Measurements from ENCODE around the gene SLC12A9. TPM values are rescaled to one million over a fixed set of nuclear protein-coding genes. Genes with fewer than 3 reads are reported as not detected.

SLC12A9 gene
- total RNA-seq, 4 donors from 2014 or later: 11.2 to 32.9 (median 20.2) TPM

DNA sequence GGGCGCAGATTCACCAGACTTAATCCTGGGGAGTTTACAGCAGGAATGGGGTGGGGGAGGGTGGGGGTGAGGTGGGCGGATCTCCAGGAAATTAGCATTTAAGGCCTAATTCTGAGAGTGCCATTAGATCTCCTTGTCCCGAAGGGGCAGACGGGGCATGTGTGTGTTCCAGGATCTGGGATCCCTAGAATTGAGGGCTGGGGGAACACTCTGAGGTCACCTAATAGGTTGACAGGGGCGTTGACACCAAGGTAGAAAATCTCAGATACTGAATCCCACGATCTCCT, 15.8 kb upstream of the SLC12A9 start:
- no CpG with 5 or more reads among the region's 6 CpGs for WGBS, 2 donors (ENCODE audit: low coverage in 1 of 2)
- no peaks in the 10 kb centered on the region for H3K36me3 ChIP-seq
- H3K27me3 ChIP-seq: no peaks in the 10 kb centered on the region
- H3K27ac ChIP-seq: peak overlapping the region; percentile 51 to 90 (median 84)
- H3K4me1 ChIP-seq: peaks cover 0 to 20% (median 6%) of the 10 kb centered on the region in 3 donors
- H3K4me3 ChIP-seq: peak overlapping the region; percentile 32 to 45
- no peak for ATAC-seq
- H3K9me3 ChIP-seq: no peaks in the 10 kb centered on the region
- no peak for TF ChIP-seq POLR2AphosphoS5 (IDR thresholded peaks at IDR 0.05)
- no peak for TF ChIP-seq POLR2A (IDR thresholded peaks at IDR 0.05)
- TF ChIP-seq, protein P1, sequence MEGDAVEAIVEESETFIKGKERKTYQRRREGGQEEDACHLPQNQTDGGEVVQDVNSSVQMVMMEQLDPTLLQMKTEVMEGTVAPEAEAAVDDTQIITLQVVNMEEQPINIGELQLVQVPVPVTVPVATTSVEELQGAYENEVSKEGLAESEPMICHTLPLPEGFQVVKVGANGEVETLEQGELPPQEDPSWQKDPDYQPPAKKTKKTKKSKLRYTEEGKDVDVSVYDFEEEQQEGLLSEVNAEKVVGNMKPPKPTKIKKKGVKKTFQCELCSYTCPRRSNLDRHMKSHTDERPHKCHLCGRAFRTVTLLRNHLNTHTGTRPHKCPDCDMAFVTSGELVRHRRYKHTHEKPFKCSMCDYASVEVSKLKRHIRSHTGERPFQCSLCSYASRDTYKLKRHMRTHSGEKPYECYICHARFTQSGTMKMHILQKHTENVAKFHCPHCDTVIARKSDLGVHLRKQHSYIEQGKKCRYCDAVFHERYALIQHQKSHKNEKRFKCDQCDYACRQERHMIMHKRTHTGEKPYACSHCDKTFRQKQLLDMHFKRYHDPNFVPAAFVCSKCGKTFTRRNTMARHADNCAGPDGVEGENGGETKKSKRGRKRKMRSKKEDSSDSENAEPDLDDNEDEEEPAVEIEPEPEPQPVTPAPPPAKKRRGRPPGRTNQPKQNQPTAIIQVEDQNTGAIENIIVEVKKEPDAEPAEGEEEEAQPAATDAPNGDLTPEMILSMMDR (IDR thresholded peaks at IDR 0.05): no peak
- no peak for TF ChIP-seq EP300 (IDR thresholded peaks at IDR 0.05)

DNA sequence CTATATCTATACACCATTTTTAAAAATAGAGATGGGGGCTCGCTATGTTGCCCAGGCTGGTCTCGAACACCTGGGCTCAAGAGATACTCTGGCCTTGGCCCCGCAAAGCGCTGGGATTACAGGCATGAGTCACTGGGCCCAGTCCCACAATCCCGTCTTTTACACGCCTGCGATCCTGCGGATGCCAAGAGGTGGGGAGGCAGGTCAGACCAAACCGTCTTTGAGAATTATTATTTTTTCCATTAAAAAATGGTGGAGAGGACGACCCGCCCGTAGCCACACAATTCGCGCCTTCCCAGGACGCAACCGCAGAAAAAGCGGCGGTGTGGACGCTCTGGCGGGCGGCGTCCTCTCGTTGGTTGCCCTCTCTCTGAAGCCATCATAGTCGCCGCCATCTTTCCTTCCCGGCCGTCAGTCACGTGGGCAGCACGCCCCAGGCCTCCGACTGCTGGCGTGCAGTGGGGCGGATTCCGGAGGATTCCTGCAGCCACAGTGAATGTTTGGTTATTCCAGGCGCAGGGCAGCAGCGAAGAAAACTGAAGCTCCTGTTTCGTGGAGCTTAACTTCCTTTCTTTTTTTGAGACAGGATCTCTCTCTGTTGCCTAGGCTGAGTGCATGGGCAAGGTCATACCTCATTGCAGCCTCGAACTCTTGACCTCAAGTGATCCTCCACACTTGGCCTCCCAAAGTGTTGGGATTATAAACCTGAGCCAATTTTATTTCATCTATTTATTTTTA, 15.2 kb upstream of the SLC12A9 start:
- peak overlapping the region; percentile 51 to 90 (median 84) for H3K27ac ChIP-seq
- no peaks in the 10 kb centered on the region for H3K9me3 ChIP-seq
- TF ChIP-seq, protein P1 (IDR thresholded peaks at IDR 0.05): peak in 2 of 4 experiments; percentile 6 to 36
- TF ChIP-seq POLR2A (IDR thresholded peaks at IDR 0.05): peak in 1 of 2 donors; percentile 23
- no peak for TF ChIP-seq EP300 (IDR thresholded peaks at IDR 0.05)
- TF ChIP-seq POLR2AphosphoS5 (IDR thresholded peaks at IDR 0.05): peak; percentile 81
- H3K4me1 ChIP-seq: peaks cover 0 to 20% (median 6%) of the 10 kb centered on the region in 3 donors
- no peaks in the 10 kb centered on the region for H3K36me3 ChIP-seq
- ATAC-seq: peak; percentile 96
- no peaks in the 10 kb centered on the region for H3K27me3 ChIP-seq
- peak overlapping the region; percentile 32 to 45 for H3K4me3 ChIP-seq
- WGBS, 2 donors (ENCODE audit: low coverage in 1 of 2): 10 to 11% methylated on average over 3 to 4 of the region's 37 CpGs

DNA sequence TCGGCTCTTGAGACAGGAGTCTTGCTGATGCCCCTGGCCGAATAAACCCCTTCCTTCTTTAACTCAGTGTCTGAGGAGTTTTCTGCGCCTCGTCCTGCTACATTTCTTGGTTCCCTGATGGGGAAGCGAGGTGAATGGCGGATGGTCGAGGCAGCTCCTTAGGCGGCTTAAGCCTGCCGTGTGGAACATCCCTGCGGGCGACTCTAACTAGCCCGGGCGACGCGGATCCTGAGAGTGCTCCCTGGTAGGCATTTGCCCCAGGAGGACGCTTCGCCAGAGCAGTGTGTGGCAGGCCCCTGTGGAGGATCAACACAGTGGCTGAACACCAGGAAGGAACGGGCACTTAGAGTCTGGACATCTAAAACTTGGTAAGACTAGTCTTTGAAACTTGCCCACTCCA, 13.2 kb upstream of the SLC12A9 start:
- TF ChIP-seq POLR2A (IDR thresholded peaks at IDR 0.05) (no peak), POLR2AphosphoS5 (IDR thresholded peaks at IDR 0.05) (no peak), EP300 (IDR thresholded peaks at IDR 0.05) (no peak)
- TF ChIP-seq, protein P1 (IDR thresholded peaks at IDR 0.05): no peak
- 95 to 96% methylated on average over 8 to 10 of the region's 18 CpGs for WGBS, 2 donors (ENCODE audit: low coverage in 1 of 2)
- Histone ChIP-seq H3K27ac (no peak overlapping the region), H3K27me3 (no peaks in the 10 kb centered on the region), H3K36me3 (no peaks in the 10 kb centered on the region), H3K9me3 (no peaks in the 10 kb centered on the region), H3K4me1 (peaks cover 0 to 20% (median 6%) of the 10 kb centered on the region in 3 donors), H3K4me3 (no peak overlapping the region)
- ATAC-seq: no peak

DNA sequence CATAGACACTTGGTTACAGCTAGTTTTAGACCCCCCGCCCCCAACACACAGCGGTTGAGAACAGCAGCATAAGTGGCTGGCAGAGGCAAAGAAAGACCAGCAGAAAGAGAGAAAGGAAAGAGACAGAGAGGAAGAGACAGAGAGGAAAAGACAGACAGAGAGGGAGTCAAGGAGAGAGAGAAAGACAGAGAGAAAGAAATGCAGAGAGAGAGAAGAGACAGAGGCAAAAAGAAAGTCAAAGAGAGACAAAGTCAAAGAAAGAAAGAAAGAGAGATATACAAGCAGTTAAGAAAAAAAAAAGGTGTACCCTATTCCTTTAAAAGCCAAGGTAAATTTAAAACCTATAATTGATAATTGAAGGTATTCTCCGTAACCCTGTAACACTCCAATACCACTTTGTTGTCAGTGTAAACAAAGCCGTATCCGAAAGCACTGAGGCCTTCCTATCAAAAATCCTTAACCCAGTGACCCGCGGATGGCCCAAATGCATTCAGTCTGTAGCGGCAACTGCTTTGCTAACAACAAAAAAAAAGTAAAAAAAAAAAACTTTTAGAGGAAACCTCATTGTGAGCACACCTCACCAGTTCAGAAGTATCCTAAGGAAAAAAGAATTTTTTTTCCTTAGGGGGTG, 11.9 kb upstream of the SLC12A9 start:
- ATAC-seq: no peak
- WGBS, 2 donors (ENCODE audit: low coverage in 1 of 2): 50 to 66% methylated on average over 7 to 8 of the region's 8 CpGs
- H3K36me3 ChIP-seq: no peaks in the 10 kb centered on the region
- H3K4me3 ChIP-seq: no peak overlapping the region
- H3K4me1 ChIP-seq: peaks cover 0 to 20% (median 6%) of the 10 kb centered on the region in 3 donors
- no peaks in the 10 kb centered on the region for H3K27me3 ChIP-seq
- no peak overlapping the region for H3K27ac ChIP-seq
- TF ChIP-seq POLR2A (IDR thresholded peaks at IDR 0.05) (no peak), POLR2AphosphoS5 (IDR thresholded peaks at IDR 0.05) (no peak), EP300 (IDR thresholded peaks at IDR 0.05) (no peak)
- TF ChIP-seq, protein P1 (IDR thresholded peaks at IDR 0.05): no peak
- no peaks in the 10 kb centered on the region for H3K9me3 ChIP-seq

DNA sequence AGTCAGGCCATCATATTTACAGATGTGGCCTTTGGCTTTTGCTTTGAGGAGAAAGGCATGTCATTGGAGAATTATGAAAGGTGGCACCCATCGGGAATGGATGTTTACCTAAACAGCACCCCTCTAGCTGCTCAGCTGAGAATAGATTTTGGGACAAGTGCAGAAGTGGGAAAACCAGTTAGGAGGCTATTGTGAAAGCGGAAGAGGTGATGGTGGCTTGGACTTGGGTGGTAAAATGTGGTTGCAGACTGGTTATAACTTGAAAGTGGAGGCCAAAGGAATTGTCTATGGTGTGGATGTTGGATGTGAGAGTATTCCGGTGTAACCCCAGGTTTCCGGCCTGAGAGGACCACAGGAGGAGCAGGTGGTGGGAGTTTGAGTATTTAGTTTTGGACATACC, 5.2 kb upstream of the SLC12A9 start:
- no peaks in the 10 kb centered on the region for H3K36me3 ChIP-seq
- no peaks in the 10 kb centered on the region for H3K9me3 ChIP-seq
- WGBS, 2 donors (ENCODE audit: low coverage in 1 of 2): 94 to 97% methylated on average over 3 to 4 of the region's 4 CpGs
- TF ChIP-seq EP300 (IDR thresholded peaks at IDR 0.05): no peak
- TF ChIP-seq, protein P1 (IDR thresholded peaks at IDR 0.05): no peak
- no peak for TF ChIP-seq POLR2AphosphoS5 (IDR thresholded peaks at IDR 0.05)
- no peak for TF ChIP-seq POLR2A (IDR thresholded peaks at IDR 0.05)
- H3K27ac ChIP-seq: no peak overlapping the region
- ATAC-seq: no peak
- H3K4me3 ChIP-seq: no peak overlapping the region
- no peaks in the 10 kb centered on the region for H3K27me3 ChIP-seq
- H3K4me1 ChIP-seq: peaks cover 0 to 11% (median 3%) of the 10 kb centered on the region in 3 donors
